ENCODE data around the gene NDUFB1.

The NDUFB1 gene

GRCh38 chr14:92106143-92106926 lies 15.2 kb downstream of the NDUFB1 start, which contains the start of gene ATXN3:
Gene ATXN3, minus strand, starts transcription at chr14:92106582. Its CDS starts 30 bp downstream, at chr14:92106552.
- peak within 1 kb of the TSS; percentile 96 for H3K27ac ChIP-seq
- H3K4me3 ChIP-seq (ENCODE audit: low read depth, low read length) = peak within 1 kb of the TSS; percentile 87
- TF ChIP-seq CTCF (IDR thresholded peaks at IDR 0.05; ENCODE audit: low read depth, low read length, missing control alignments) = peak; percentile 88
- H3K36me3 ChIP-seq (replicated peaks) = no peaks in the 10 kb centered on the region
- no peaks in the 10 kb centered on the region for H3K27me3 ChIP-seq (replicated peaks)
- in situ Hi-C loops (cut with HindIII; ENCODE audit: low pct_ligation_motif_present, low sequenced_read_pairs) = no loop called here
- DNase-seq = peak; percentile 97

GRCh38 chr14:92105893-92106142 lies 15.7 kb downstream of the NDUFB1 start:
- no peak for TF ChIP-seq CTCF (IDR thresholded peaks at IDR 0.05; ENCODE audit: low read depth, low read length, missing control alignments)
- Histone ChIP-seq H3K27ac (peak overlapping the region; percentile 96), H3K36me3 (replicated peaks) (no peaks in the 10 kb centered on the region), H3K4me3 (ENCODE audit: low read depth, low read length) (peak overlapping the region; percentile 87), H3K27me3 (replicated peaks) (no peaks in the 10 kb centered on the region)
- in situ Hi-C loops (cut with HindIII; ENCODE audit: low pct_ligation_motif_present, low sequenced_read_pairs) = no loop called here
- no peak for DNase-seq

- Histone ChIP-seq H3K27ac (peak overlapping the region; percentile 96), H3K4me3 (ENCODE audit: low read depth, low read length) (peak overlapping the region; percentile 87), H3K27me3 (replicated peaks) (no peaks in the 10 kb centered on the region), H3K36me3 (replicated peaks) (no peaks in the 10 kb centered on the region)
- no peak for TF ChIP-seq CTCF (IDR thresholded peaks at IDR 0.05; ENCODE audit: low read depth, low read length, missing control alignments)
- DNase-seq = peak; percentile 33
- in situ Hi-C loops (cut with HindIII; ENCODE audit: low pct_ligation_motif_present, low sequenced_read_pairs) = no loop called here
Observed at GRCh38 chr14:92105073-92105892, 16.2 kb downstream of the NDUFB1 start.

GRCh38 chr14:92103363-92103989 lies 18.0 kb downstream of the NDUFB1 start:
- DNase-seq = no peak

GRCh38 chr14:92099802-92100201 lies 21.7 kb downstream of the NDUFB1 start:
- DNase-seq = no peak
- no peak overlapping the region for H3K4me3 ChIP-seq (ENCODE audit: low read depth, low read length)
- in situ Hi-C loops (cut with HindIII; ENCODE audit: low pct_ligation_motif_present, low sequenced_read_pairs) = no loop called here
- no peaks in the 10 kb centered on the region for H3K36me3 ChIP-seq (replicated peaks)
- no peaks in the 10 kb centered on the region for H3K27me3 ChIP-seq (replicated peaks)
- no peak overlapping the region for H3K27ac ChIP-seq
- TF ChIP-seq CTCF (IDR thresholded peaks at IDR 0.05; ENCODE audit: low read depth, low read length, missing control alignments) = no peak

More at GRCh38 chr14:92103363-92103989, 18.0 kb downstream of the NDUFB1 start:
- Histone ChIP-seq H3K27ac (no peak overlapping the region), H3K36me3 (replicated peaks) (no peaks in the 10 kb centered on the region), H3K27me3 (replicated peaks) (no peaks in the 10 kb centered on the region), H3K4me3 (ENCODE audit: low read depth, low read length) (no peak overlapping the region)
- in situ Hi-C loops (cut with HindIII; ENCODE audit: low pct_ligation_motif_present, low sequenced_read_pairs) = no loop called here
- no peak for TF ChIP-seq CTCF (IDR thresholded peaks at IDR 0.05; ENCODE audit: low read depth, low read length, missing control alignments)

Data from brain microvascular endothelial cell (primary cell).